ENCODE measurements around the gene TAS2R43.

DNA sequence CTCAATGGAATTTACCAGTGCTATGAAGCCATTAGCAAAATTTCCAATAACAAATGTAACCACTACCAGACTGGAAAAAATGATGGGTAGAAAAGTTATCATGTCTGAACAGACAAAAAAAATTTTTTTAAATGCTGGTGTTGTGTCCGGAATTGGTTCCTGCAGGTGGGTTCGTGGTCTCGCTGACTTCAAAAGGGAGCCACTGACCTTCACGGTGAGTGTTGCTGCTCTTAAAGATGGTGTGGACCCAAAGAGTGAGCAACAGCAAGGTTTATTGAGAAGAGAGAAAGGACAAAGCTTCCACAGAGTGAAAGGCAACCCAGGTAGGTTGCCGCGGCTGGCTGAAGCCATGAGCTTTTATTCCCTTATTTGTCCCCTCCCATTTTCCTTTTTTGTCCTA is at the start of gene TAS2R43:
- TF ChIP-seq POLR2A (IDR thresholded peaks at IDR 0.05): no peak
- TF ChIP-seq, protein P1, sequence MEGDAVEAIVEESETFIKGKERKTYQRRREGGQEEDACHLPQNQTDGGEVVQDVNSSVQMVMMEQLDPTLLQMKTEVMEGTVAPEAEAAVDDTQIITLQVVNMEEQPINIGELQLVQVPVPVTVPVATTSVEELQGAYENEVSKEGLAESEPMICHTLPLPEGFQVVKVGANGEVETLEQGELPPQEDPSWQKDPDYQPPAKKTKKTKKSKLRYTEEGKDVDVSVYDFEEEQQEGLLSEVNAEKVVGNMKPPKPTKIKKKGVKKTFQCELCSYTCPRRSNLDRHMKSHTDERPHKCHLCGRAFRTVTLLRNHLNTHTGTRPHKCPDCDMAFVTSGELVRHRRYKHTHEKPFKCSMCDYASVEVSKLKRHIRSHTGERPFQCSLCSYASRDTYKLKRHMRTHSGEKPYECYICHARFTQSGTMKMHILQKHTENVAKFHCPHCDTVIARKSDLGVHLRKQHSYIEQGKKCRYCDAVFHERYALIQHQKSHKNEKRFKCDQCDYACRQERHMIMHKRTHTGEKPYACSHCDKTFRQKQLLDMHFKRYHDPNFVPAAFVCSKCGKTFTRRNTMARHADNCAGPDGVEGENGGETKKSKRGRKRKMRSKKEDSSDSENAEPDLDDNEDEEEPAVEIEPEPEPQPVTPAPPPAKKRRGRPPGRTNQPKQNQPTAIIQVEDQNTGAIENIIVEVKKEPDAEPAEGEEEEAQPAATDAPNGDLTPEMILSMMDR (IDR thresholded peaks at IDR 0.05): no peak
- TF ChIP-seq POLR2AphosphoS5 (IDR thresholded peaks at IDR 0.05): no peak
